HG03103 (cell line): ENCODE results near the gene WDR37.
"Not testable (repeated sequence)": the region's sequence is repeated elsewhere in the genome, so short reads cannot be mapped to it uniquely, and the experiment has no call there.

Source experiments
- ATAC-seq: cut with Tn5 transposase; IDR thresholded peaks from one replicate; pipeline ENCODE4 v1.9.1; 2021; ENCODE audit warnings: low read depth; ENCODE audit not compliant: unreplicated experiment

The WDR37 gene

GRCh38 chr10:1101946-1102345 lies 45.8 kb downstream of the WDR37 start:
- ATAC-seq, result no peak

GRCh38 chr10:1102416-1102815 lies 46.2 kb downstream of the WDR37 start:
- ATAC-seq, result no peak

GRCh38 chr10:1102831-1103230 lies 46.6 kb downstream of the WDR37 start:
- ATAC-seq, result no peak

GRCh38 chr10:1103551-1103950 lies 47.4 kb downstream of the WDR37 start:
- no peak for ATAC-seq

GRCh38 chr10:1104971-1105370 lies 48.8 kb downstream of the WDR37 start:
- ATAC-seq, result no peak

GRCh38 chr10:1107004-1107403 lies 50.8 kb downstream of the WDR37 start:
- ATAC-seq, result no peak

- no peak for ATAC-seq
Observed at GRCh38 chr10:1107679-1108078, 51.5 kb downstream of the WDR37 start.

- ATAC-seq, result peak; percentile 95
Observed at GRCh38 chr10:1109795-1110673, 53.8 kb downstream of the WDR37 start.

- ATAC-seq, result no peak
Observed at GRCh38 chr10:1110674-1111119, 54.5 kb downstream of the WDR37 start.

GRCh38 chr10:1114315-1114714 lies 58.1 kb downstream of the WDR37 start:
- ATAC-seq, result no peak

GRCh38 chr10:1114719-1115606 lies 58.8 kb downstream of the WDR37 start:
- ATAC-seq, result no peak

GRCh38 chr10:1115607-1115955 lies 59.4 kb downstream of the WDR37 start:
- ATAC-seq, result no peak

- ATAC-seq, result no peak
Observed at GRCh38 chr10:1116051-1116450, 59.9 kb downstream of the WDR37 start.

- no peak for ATAC-seq
Observed at GRCh38 chr10:1116696-1117280, 60.6 kb downstream of the WDR37 start.

GRCh38 chr10:1117651-1118050 lies 61.5 kb downstream of the WDR37 start:
- no peak for ATAC-seq

GRCh38 chr10:1118318-1118717 lies 62.1 kb downstream of the WDR37 start:
- not testable (repeated sequence) for ATAC-seq

- ATAC-seq, result no peak
Observed at GRCh38 chr10:1119027-1119426, 62.8 kb downstream of the WDR37 start.

GRCh38 chr10:1119501-1119900 lies 63.3 kb downstream of the WDR37 start:
- ATAC-seq, result no peak

- ATAC-seq, result no peak
Observed at GRCh38 chr10:1120306-1120705, 64.1 kb downstream of the WDR37 start.

- ATAC-seq, result no peak
Observed at GRCh38 chr10:1120801-1121211, 64.6 kb downstream of the WDR37 start.
